CD4-positive, CD25-positive, alpha-beta regulatory T cell (primary cell): ENCODE measurements around the gene EFNB2. TPM values are rescaled to one million over a fixed set of nuclear protein-coding genes. Genes with fewer than 3 reads are reported as not detected.

Source experiments
- ATAC-seq, 2 donors: fragments of 150-1000 bp; cut with Tn5 transposase; one replicate each; pipeline ENCODE4 v1.10.0; 2021; ENCODE audit warnings: low read depth in 2 of 2, moderate number of reproducible peaks in 2 of 2, moderate library complexity in 1 of 2
- DNase-seq, 3 donors: peaks; one replicate each; pipeline versions ENCODE4 v3.0.0 to v3.0.0-alpha.2; 2012 to 2022; ENCODE audit warnings: mixed read lengths in 1 of 3
- H3K27ac ChIP-seq: one replicate; pipeline ENCODE4 v1.7.0; 2013; ENCODE audit warnings: mild to moderate bottlenecking, low read length; ENCODE audit not compliant: insufficient read depth, poor library complexity, severe bottlenecking
- H3K27me3 ChIP-seq: one replicate; pipeline ENCODE4 v1.7.0; 2013; ENCODE audit warnings: low read length; ENCODE audit not compliant: control insufficient read depth, insufficient read depth
- H3K36me3 ChIP-seq: one replicate; pipeline ENCODE4 v1.7.0; 2013; ENCODE audit warnings: mild to moderate bottlenecking, low read length, moderate library complexity; ENCODE audit not compliant: control insufficient read depth, insufficient read depth
- H3K4me1 ChIP-seq: 2 replicates; pipeline ENCODE4 v1.7.0; 2013; ENCODE audit warnings: mild to moderate bottlenecking, low read length; ENCODE audit not compliant: insufficient read depth, control insufficient read depth, poor library complexity, severe bottlenecking
- H3K4me3 ChIP-seq: one replicate; pipeline ENCODE4 v1.7.0; 2013; ENCODE audit warnings: low read depth, mild to moderate bottlenecking, low read length, moderate library complexity
- H3K9me3 ChIP-seq, 2 experiments: 1 replicate in 1 of 2; 2 replicates in 1 of 2; pipeline ENCODE4 v1.7.0; 2013; ENCODE audit warnings: low read length in 2 of 2, mild to moderate bottlenecking in 1 of 2, moderate library complexity in 1 of 2; ENCODE audit not compliant: control insufficient read depth in 2 of 2
- H3K27ac Mint-ChIP-seq, 3 donors: one replicate each; pipeline ENCODE4 v1.8.0; 2020 to 2022; ENCODE audit warnings: mild to moderate bottlenecking in 3 of 3, mixed read lengths in 3 of 3, moderate library complexity in 2 of 3
- H3K27me3 Mint-ChIP-seq: one replicate; pipeline ENCODE4 v1.8.0; 2022; ENCODE audit warnings: mild to moderate bottlenecking, mixed read lengths
- H3K36me3 Mint-ChIP-seq: one replicate; pipeline ENCODE4 v1.8.0; 2020; ENCODE audit warnings: mixed read lengths
- H3K4me1 Mint-ChIP-seq, 4 donors: one replicate each; pipeline ENCODE4 v1.8.0; 2020 to 2022; ENCODE audit warnings: mixed read lengths in 4 of 4, mild to moderate bottlenecking in 1 of 4
- H3K4me3 Mint-ChIP-seq, 4 donors: one replicate each; pipeline ENCODE4 v1.8.0; 2020 to 2022; ENCODE audit warnings: mild to moderate bottlenecking in 4 of 4, mixed read lengths in 4 of 4, moderate library complexity in 3 of 4
- H3K9me3 Mint-ChIP-seq, 7 donors: one replicate each; pipeline ENCODE4 v1.8.0; 2020 to 2022; ENCODE audit warnings: mixed read lengths in 7 of 7, mild to moderate bottlenecking in 3 of 7, moderate library complexity in 2 of 7
- polyA plus RNA-seq, 4 donors: library from polyadenylated mRNA; unstranded; fragments of 300-500 nt; fragmentation: Illumina TruSeq; gene quantifications; one replicate each; pipeline ENCODE4 v1.2.3, GENCODE V29; 2021
- total RNA-seq: library from RNA; stranded (reverse); gene quantifications from one replicate; pipeline ENCODE4 v1.2.3, GENCODE V29; 2022

Gene EFNB2
- total and polyA plus RNA-seq, 5 donors from 2014 or later: 0.20 to 0.49 (median 0.27) TPM; not detected in 2

DNA sequence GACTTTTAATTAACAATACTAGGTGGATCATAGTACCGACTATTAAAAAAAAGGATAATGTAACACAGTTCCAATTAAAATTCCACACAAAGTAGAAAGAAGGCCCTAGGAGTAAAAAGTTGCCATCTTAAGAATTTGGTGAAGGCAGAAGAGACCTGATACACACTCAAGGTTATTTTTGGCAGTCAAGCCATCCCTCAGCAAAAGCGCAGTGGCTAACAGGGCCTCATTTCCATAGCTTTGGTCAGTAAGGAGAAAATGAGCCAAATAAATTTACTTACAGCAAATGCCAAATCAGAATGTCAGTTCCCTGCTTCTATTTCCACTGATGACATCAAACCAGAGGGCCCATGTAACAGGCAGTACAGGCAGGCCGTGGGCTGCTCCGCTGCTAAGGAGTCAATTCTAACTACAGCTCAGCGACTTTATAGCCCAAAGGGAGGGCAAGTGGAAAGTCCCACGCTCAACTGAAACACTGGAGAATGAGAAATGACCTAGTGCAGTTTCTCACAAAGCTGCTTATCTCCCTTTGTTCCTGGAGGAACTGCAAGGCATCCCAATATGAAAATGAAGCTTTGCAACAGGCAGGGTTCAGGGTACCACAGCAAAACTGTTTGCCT lies 26.2 kb upstream of the EFNB2 start:
- Histone ChIP-seq H3K4me1 (peaks cover 60% of the 10 kb centered on the region), H3K27me3 (no peaks in the 10 kb centered on the region), H3K4me3 (peak overlapping the region; percentile 60), H3K36me3 (peaks cover 28% of the 10 kb centered on the region), H3K27ac (peak overlapping the region; percentile 27), H3K9me3 (no peaks in the 10 kb centered on the region)
- ATAC-seq: peak; percentile 36 to 63
- H3K4me3 Mint-ChIP-seq: peak overlapping the region; percentile 55 to 80 (median 72)
- peak in 2 of 3 donors; percentile 10 to 29 for DNase-seq
- peaks cover 14% of the 10 kb centered on the region for H3K36me3 Mint-ChIP-seq
- peaks cover 66 to 87% (median 73%) of the 10 kb centered on the region in 4 donors for H3K4me1 Mint-ChIP-seq
- peak overlapping the region in 2 of 3 donors; percentile 69 to 72 for H3K27ac Mint-ChIP-seq
- H3K9me3 Mint-ChIP-seq: no peaks in the 10 kb centered on the region
- no peaks in the 10 kb centered on the region for H3K27me3 Mint-ChIP-seq

- Mint-ChIP-seq H3K4me3 (peak overlapping the region; percentile 1 to 76 (median 61)), H3K27me3 (no peaks in the 10 kb centered on the region), H3K4me1 (peaks cover 64 to 84% (median 70%) of the 10 kb centered on the region in 4 donors), H3K9me3 (no peaks in the 10 kb centered on the region), H3K36me3 (peaks cover 23% of the 10 kb centered on the region), H3K27ac (peak overlapping the region in 1 of 3 donors; percentile 34)
- H3K9me3 ChIP-seq: no peaks in the 10 kb centered on the region
- H3K4me1 ChIP-seq: peaks cover 54% of the 10 kb centered on the region
- peaks cover 36% of the 10 kb centered on the region for H3K36me3 ChIP-seq
- peak overlapping the region; percentile 60 for H3K4me3 ChIP-seq
- no peak for DNase-seq
- no peaks in the 10 kb centered on the region for H3K27me3 ChIP-seq
- H3K27ac ChIP-seq: peak overlapping the region; percentile 27
- no peak for ATAC-seq
Measured at GRCh38 chr13:106560821-106561220, 25.4 kb upstream of the EFNB2 start.

DNA sequence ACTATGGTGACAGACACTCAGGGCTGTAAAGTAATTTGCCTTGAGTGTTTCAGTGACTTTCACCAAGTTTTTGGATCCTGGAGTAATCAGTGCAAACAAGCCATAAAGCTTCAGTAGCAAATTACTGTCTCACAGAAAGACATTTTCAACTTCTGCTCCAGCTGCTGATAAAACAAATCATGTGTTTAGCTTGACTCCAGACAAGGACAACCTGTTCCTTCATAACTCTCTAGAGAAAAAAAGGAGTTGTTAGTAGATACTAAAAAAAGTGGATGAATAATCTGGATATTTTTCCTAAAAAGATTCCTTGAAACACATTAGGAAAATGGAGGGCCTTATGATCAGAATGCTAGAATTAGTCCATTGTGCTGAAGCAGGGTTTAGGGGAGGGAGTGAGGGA lies 23.1 kb upstream of the EFNB2 start:
- H3K4me1 ChIP-seq: peaks cover 31% of the 10 kb centered on the region
- H3K4me3 ChIP-seq: no peak overlapping the region
- Mint-ChIP-seq H3K4me1 (peaks cover 57 to 83% (median 60%) of the 10 kb centered on the region in 4 donors), H3K9me3 (no peaks in the 10 kb centered on the region), H3K36me3 (peaks cover 44% of the 10 kb centered on the region), H3K27ac (peak overlapping the region in 2 of 3 donors; percentile 10 to 36), H3K27me3 (no peaks in the 10 kb centered on the region), H3K4me3 (peak overlapping the region in 2 of 4 donors; percentile 4 to 13)
- no peak for DNase-seq
- no peak overlapping the region for H3K27ac ChIP-seq
- H3K9me3 ChIP-seq: no peaks in the 10 kb centered on the region
- ATAC-seq: no peak
- no peaks in the 10 kb centered on the region for H3K27me3 ChIP-seq
- H3K36me3 ChIP-seq: peaks cover 59% of the 10 kb centered on the region

- H3K9me3 ChIP-seq: no peaks in the 10 kb centered on the region
- Mint-ChIP-seq H3K9me3 (no peaks in the 10 kb centered on the region), H3K4me3 (no peak overlapping the region), H3K4me1 (peaks cover 49 to 74% (median 52%) of the 10 kb centered on the region in 4 donors), H3K36me3 (peaks cover 57% of the 10 kb centered on the region), H3K27ac (peak overlapping the region in 2 of 3 donors; percentile 2 to 67), H3K27me3 (no peaks in the 10 kb centered on the region)
- peaks cover 3% of the 10 kb centered on the region for H3K4me1 ChIP-seq
- ATAC-seq (no peak), DNase-seq (no peak)
- no peak overlapping the region for H3K27ac ChIP-seq
- H3K4me3 ChIP-seq: no peak overlapping the region
- H3K27me3 ChIP-seq: no peaks in the 10 kb centered on the region
- H3K36me3 ChIP-seq: peaks cover 81% of the 10 kb centered on the region
Measured at GRCh38 chr13:106555631-106556328, 20.3 kb upstream of the EFNB2 start.

DNA sequence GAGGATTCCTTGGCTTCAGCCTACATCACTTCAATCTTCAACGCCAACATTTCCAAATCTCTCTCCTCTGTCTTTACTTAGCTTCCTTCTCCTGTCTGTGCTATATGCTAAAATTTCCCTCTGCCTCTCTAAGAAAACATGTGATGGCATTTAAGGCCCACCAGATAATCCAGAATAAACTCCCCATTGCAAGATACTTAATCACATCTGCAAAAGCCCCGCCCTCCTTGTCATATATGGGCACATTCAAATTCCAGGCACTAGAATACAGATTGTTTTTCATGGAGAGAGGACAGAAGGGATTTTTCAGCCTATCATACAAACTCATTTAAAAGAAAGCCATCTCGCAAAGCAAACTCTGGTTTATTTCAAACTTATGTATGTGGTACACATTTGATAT lies 16.3 kb upstream of the EFNB2 start:
- no peaks in the 10 kb centered on the region for H3K27me3 Mint-ChIP-seq
- DNase-seq (no peak), ATAC-seq (no peak)
- H3K4me3 ChIP-seq: no peak overlapping the region
- H3K9me3 ChIP-seq: no peaks in the 10 kb centered on the region
- H3K27ac ChIP-seq: no peak overlapping the region
- no peaks in the 10 kb centered on the region for H3K9me3 Mint-ChIP-seq
- H3K4me1 ChIP-seq: no peaks in the 10 kb centered on the region
- H3K4me1 Mint-ChIP-seq: peaks cover 45 to 57% (median 52%) of the 10 kb centered on the region in 4 donors
- peak overlapping the region in 2 of 3 donors; percentile 14 to 69 for H3K27ac Mint-ChIP-seq
- H3K4me3 Mint-ChIP-seq: no peak overlapping the region
- peaks cover 50% of the 10 kb centered on the region for H3K36me3 Mint-ChIP-seq
- no peaks in the 10 kb centered on the region for H3K27me3 ChIP-seq
- peaks cover 74% of the 10 kb centered on the region for H3K36me3 ChIP-seq

- DNase-seq (no peak), ATAC-seq (no peak)
- Mint-ChIP-seq H3K9me3 (no peaks in the 10 kb centered on the region), H3K27ac (peak overlapping the region; percentile 13 to 69 (median 14)), H3K27me3 (no peaks in the 10 kb centered on the region), H3K4me1 (peaks cover 45 to 54% (median 51%) of the 10 kb centered on the region in 4 donors), H3K4me3 (no peak overlapping the region), H3K36me3 (peaks cover 46% of the 10 kb centered on the region)
- Histone ChIP-seq H3K27me3 (no peaks in the 10 kb centered on the region), H3K4me3 (no peak overlapping the region), H3K4me1 (no peaks in the 10 kb centered on the region), H3K27ac (no peak overlapping the region), H3K9me3 (no peaks in the 10 kb centered on the region), H3K36me3 (peaks cover 74% of the 10 kb centered on the region)
Measured at GRCh38 chr13:106551350-106551749, 15.9 kb upstream of the EFNB2 start.

DNA sequence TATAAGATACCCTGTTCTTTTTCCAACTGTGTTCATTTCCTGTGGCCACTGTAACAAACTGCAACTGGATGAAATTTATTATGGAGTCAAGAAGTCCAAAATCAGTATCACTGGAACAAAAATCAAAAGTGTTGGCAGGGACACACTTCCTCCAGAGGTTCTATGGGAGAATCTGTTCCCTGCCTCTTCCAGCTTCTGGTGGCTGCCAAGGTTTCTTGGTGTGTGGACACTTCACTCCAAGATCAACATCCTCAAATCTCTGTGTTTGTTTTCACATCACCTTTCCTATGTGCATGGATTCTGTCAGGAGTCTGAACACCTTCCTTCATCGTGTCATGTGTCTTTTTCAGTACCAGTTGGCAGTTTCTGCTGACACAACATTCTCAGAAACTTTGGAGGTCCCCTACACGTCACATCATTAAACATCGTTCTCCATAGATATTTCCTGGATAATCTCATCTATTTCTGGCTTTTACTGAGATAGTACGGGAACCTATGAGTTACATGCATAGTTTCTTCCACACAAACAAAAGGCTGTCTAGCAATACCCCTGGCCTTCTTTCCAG lies 15.2 kb upstream of the EFNB2 start:
- Mint-ChIP-seq H3K9me3 (no peaks in the 10 kb centered on the region), H3K27me3 (no peaks in the 10 kb centered on the region), H3K27ac (no peak overlapping the region), H3K4me1 (peaks cover 38 to 49% (median 48%) of the 10 kb centered on the region in 4 donors), H3K36me3 (peaks cover 39% of the 10 kb centered on the region), H3K4me3 (no peak overlapping the region)
- peaks cover 74% of the 10 kb centered on the region for H3K36me3 ChIP-seq
- H3K27ac ChIP-seq: no peak overlapping the region
- ATAC-seq: no peak
- DNase-seq: no peak
- no peaks in the 10 kb centered on the region for H3K4me1 ChIP-seq
- H3K27me3 ChIP-seq: no peaks in the 10 kb centered on the region
- no peak overlapping the region for H3K4me3 ChIP-seq
- no peaks in the 10 kb centered on the region for H3K9me3 ChIP-seq
